ENCODE measurements around the gene DROSHA. TPM values are rescaled to one million over a fixed set of nuclear protein-coding genes. Genes with fewer than 3 reads are reported as not detected.

The DROSHA gene
- total and polyA plus RNA-seq, 10 of the 15 experiments (the other 5 are each of a cell fraction or from before 2014, with no cell fraction given): 27.9 to 55.0 (median 37.6) TPM

DNA sequence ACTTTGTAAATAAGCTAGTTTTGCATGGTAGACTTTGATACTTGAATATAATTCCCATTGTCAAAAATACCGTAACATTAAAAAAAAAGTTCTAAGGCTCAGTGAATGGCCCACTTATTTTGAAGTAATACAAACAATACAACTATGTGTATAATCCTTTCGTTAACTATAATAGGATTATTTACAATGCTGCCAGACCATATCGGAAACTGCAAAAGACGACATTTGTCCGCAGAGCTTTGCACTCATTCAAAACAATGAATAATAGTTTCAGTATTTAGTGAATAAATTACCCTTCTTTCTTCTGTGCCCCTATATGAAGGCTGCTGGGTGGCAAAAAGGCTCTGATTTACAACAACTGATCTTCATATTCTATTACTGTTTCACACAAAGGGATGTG is 121.8 kb downstream of the DROSHA start:
- CTCF ChIA-PET: interaction anchor here (0.8 kb wide), 1 partner anchor 178 kb away, joined by 4 read pairs; no protein-coding TSS in a partner anchor
- TF ChIP-seq FOS (IDR thresholded peaks at IDR 0.05; ENCODE audit: borderline replicate concordance, extremely low read depth, insufficient read length) (no peak), JUNB (IDR thresholded peaks at IDR 0.05) (no peak), TAF1 (IDR thresholded peaks at IDR 0.05; ENCODE audit: borderline replicate concordance, low read depth, low read length) (no peak), ESRRA (IDR thresholded peaks at IDR 0.05; ENCODE audit: low read length) (no peak), SREBF2 (IDR thresholded peaks at IDR 0.05; ENCODE audit: low read length) (no peak), E2F4 (IDR thresholded peaks at IDR 0.05; ENCODE audit: low read depth, low read length) (no peak), GABPA (IDR thresholded peaks at IDR 0.05; ENCODE audit: low read depth) (no peak)
- RAD21 ChIA-PET (ENCODE audit: unreplicated experiment): no interaction called here
- BruUV-seq (replicated peaks): no TSS peak
- DNase-seq (ENCODE audit: low read depth, low spot score) (no peak), FAIRE-seq (no peak), ATAC-seq (no peak)
- in situ Hi-C loops (cut with MboI): no loop called here
- Histone ChIP-seq H3K4me2 (ENCODE audit: control insufficient read depth, insufficient read depth) (no peak overlapping the region), H3K79me2 (ENCODE audit: control insufficient read depth, insufficient read depth, low read length) (no peaks in the 10 kb centered on the region), H3K9me3 (replicated peaks; ENCODE audit: control insufficient read depth, insufficient read depth, low read length) (no peaks in the 10 kb centered on the region), H2AFZ (ENCODE audit: control insufficient read depth, low read depth, low read length) (no peak overlapping the region), H3K27me3 (replicated peaks in 1 of 2; ENCODE audit: control insufficient read depth in 2 of 2, insufficient read depth in 2 of 2, low read length in 1 of 2) (no peaks in the 10 kb centered on the region), H3K36me3 (ENCODE audit: control insufficient read depth in 2 of 2, insufficient read depth in 2 of 2, low read length in 1 of 2) (peaks cover 2 to 3% of the 10 kb centered on the region in 2 experiments; a peak in 3 of 4 replicates), H3K4me1 (ENCODE audit: control insufficient read depth, insufficient read depth, low read length) (no peaks in the 10 kb centered on the region), H3K9ac (ENCODE audit: control insufficient read depth, insufficient read depth, low read length) (no peak overlapping the region), H4K20me1 (ENCODE audit: control insufficient read depth, insufficient read depth) (no peaks in the 10 kb centered on the region), H3K27ac (ENCODE audit: control insufficient read depth, insufficient read depth) (no peak overlapping the region), H3K4me3 (no peak overlapping the region)
- intact Hi-C loops (cut with micrococcal nuclease; ENCODE audit: unreplicated experiment): no loop called here
- 99% methylated on average over 5 of the region's 5 CpGs for WGBS (ENCODE audit: insufficient coverage, insufficient replicate concordance, low lambda C conversion rate, missing lambda C conversion rate)
- SMC1A ChIA-PET (ENCODE audit: uncharacterized antibody, unreplicated experiment): interaction anchor here (1.7 kb wide), 1 partner anchor 12 kb away, joined by 4 read pairs; no protein-coding TSS in a partner anchor
- POLR2A ChIA-PET: no interaction called here

GRCh38 chr5:31408814-31409213 is 123.1 kb downstream of the DROSHA start:
- H3K4me2 ChIP-seq (ENCODE audit: control insufficient read depth, insufficient read depth): no peak overlapping the region
- intact Hi-C loops (cut with micrococcal nuclease; ENCODE audit: unreplicated experiment): no loop called here
- DNase-seq (ENCODE audit: low read depth, low spot score) (no peak), ATAC-seq (no peak), FAIRE-seq (no peak)
- TF ChIP-seq CBX5 (IDR thresholded peaks at IDR 0.05; ENCODE audit: low read depth) (no peak), EED (IDR thresholded peaks at IDR 0.05; ENCODE audit: low read depth) (no peak)
- H3K27ac ChIP-seq (ENCODE audit: control insufficient read depth, insufficient read depth): no peak overlapping the region
- ChIA-PET RAD21 (ENCODE audit: unreplicated experiment) (no interaction called here), POLR2A (no interaction called here), CTCF (no interaction called here), SMC1A (ENCODE audit: uncharacterized antibody, unreplicated experiment) (interaction anchor here (1.7 kb wide), 1 partner anchor 14 kb away, joined by 4 read pairs; no protein-coding TSS in a partner anchor)
- no peak overlapping the region for H2AFZ ChIP-seq (ENCODE audit: control insufficient read depth, low read depth, low read length)
- H3K79me2 ChIP-seq (ENCODE audit: control insufficient read depth, insufficient read depth, low read length): no peaks in the 10 kb centered on the region
- H3K9ac ChIP-seq (ENCODE audit: control insufficient read depth, insufficient read depth, low read length): no peak overlapping the region
- no peaks in the 10 kb centered on the region for H3K27me3 ChIP-seq (replicated peaks in 1 of 2; ENCODE audit: control insufficient read depth in 2 of 2, insufficient read depth in 2 of 2, low read length in 1 of 2)
- H3K9me3 ChIP-seq (replicated peaks; ENCODE audit: control insufficient read depth, insufficient read depth, low read length): no peaks in the 10 kb centered on the region
- no peak overlapping the region for H3K4me3 ChIP-seq
- BruUV-seq (replicated peaks): no TSS peak
- in situ Hi-C loops (cut with MboI): no loop called here
- H3K36me3 ChIP-seq (ENCODE audit: control insufficient read depth in 2 of 2, insufficient read depth in 2 of 2, low read length in 1 of 2): peaks cover 4 to 9% of the 10 kb centered on the region in 2 experiments
- H3K4me1 ChIP-seq (ENCODE audit: control insufficient read depth, insufficient read depth, low read length): no peaks in the 10 kb centered on the region
- no peaks in the 10 kb centered on the region for H4K20me1 ChIP-seq (ENCODE audit: control insufficient read depth, insufficient read depth)
